Testis (tissue), 2 donors: ENCODE measurements around the gene RNF224.

Experiments
- CTCF ChIP-seq, 3 experiments: fragments of 450-650 bp in 2 of 3; fragments of 200-600 bp in 1 of 3; sonication (generic) in 1 of 3; IDR thresholded peaks; one replicate each; pipeline ENCODE4 v1.5.1; 2016 to 2019; ENCODE audit warnings: antibody characterized with exemption in 3 of 3, mild to moderate bottlenecking in 2 of 3, moderate library complexity in 1 of 3
- POLR2A ChIP-seq: fragments of 450-650 bp; IDR thresholded peaks from one replicate; pipeline ENCODE4 v1.6.1; 2017; ENCODE audit warnings: antibody characterized with exemption, mild to moderate bottlenecking, moderate library complexity

GRCh38 chr9:137230705-137231371 is 3.5 kb downstream of the RNF224 start, which contains the start of gene SLC34A3:
- TF ChIP-seq CTCF (IDR thresholded peaks at IDR 0.05) (no peak), POLR2A (no peak)
